ENCODE results near the gene ACOXL.
A peak's percentile ranks its signal among the peaks of the same experiment; 100 is the strongest.
"Not testable (repeated sequence)": the region's sequence is repeated elsewhere in the genome, so short reads cannot be mapped to it uniquely, and the experiment has no call there.

ACOXL gene

DNA sequence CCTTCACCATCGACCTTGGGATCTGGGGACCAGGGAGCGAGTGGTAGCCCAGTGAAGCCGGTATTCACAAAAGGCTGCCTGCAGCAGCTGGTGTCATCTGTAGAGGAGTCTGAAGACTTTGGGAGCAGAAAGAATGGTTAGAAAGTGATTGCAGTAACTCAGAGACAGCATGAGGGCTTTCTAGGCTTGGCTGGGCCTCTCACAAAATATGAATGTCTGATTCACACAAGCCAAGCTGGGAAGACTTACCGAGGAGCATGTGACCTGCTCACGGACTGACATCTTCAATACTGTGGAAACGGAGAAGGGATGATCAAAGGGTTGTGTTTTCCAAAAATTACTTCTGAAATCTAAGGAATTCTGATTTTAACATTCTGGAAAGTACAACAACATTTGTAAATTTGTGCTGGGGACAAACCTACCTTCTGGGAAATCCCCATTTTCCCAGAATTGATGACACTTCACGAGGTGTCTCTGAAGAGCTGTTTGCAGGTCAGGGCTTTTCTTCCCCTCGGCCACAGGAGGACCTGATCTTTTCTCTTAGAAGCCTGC, 111.7 kb downstream of the ACOXL start:
- DNase-seq (ENCODE audit: extremely low spot score, insufficient read length, low read depth) (no peak), FAIRE-seq (peak; percentile 61)

DNA sequence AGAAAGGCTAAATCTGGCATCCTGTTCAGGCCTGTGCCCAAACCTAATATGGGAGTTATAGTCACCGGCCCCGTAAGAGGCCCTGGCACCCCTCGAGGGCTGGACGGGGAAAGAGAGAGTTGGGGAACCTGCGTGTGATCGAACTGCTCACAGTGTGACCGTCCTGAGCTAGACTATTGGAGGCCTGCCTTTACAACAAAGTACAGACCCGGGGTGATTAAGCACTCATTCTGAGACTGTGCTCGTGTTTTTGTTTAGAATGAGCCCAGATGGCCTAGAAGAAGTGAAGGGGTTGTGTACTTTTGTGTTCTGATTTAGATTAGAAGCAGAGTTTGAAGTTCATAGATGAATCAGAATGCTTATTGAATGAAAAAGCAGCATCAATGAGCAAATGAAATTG, 115.3 kb downstream of the ACOXL start:
- FAIRE-seq (no peak), DNase-seq (ENCODE audit: extremely low spot score, insufficient read length, low read depth) (no peak)

DNA sequence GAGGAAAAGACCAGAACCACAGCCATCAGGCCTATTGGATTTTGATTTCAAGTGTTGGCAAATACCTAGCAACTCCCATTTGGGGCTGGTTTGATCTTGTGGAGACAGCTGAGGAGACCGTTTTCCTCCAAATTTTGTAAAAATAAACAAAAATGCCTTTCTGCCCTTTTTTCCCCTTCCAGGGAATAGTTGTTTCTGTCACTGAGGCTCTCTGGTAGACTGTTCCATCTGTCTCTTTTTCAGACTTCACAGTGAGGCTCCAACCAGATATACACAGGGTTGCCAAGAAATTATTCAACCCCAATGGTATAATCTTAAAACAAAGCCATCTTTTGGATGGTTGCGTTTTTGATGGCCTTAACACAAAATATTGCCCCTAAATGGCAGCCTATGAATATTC, 115.7 kb downstream of the ACOXL start:
- FAIRE-seq: no peak
- no peak for DNase-seq (ENCODE audit: extremely low spot score, insufficient read length, low read depth)

DNA sequence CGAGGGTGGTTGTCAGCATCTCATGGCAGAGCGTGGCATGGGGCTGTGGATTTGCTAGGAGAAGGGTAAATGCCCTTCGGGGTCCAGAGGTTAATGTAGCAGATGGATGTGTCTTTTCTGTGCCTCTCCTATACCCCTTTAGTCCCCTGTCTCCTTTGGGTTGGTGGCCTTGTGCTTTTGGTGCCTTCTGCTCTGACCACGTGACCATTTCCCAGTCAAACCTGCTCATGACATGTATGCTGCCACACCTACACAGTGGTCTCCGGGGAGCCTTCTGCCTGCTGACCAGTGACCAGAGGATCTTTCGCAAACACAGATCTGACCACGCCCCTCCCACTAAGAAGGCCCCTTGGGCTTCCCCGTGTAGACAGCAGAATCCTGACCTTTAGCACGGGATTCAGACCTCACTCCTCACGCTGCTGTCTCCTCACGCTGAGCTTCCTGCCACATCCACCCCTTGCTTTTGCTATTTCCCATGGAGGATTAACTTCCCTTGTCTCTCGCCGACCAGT, 116.2 kb downstream of the ACOXL start:
- DNase-seq (ENCODE audit: extremely low spot score, insufficient read length, low read depth): no peak
- FAIRE-seq: no peak

DNA sequence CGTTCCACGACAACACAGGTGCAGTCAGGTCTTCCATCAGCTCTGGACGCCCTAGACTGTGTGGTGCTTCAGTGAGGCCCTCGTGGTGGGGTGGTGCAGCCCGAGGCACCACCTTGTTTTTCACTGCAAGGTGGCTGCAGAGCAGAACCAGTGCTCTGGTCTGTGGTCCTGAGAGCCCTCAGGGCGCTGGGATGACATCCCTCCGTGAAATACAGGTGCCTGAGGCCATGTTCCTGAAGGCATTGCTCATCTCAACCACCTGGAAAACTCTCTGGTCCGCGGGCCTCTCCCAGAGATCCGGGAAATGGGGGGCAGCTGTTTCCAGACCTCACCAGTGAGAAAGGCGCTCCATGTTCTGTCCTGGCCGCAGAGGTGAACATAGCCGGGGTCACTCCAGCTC, 119.2 kb downstream of the ACOXL start:
- DNase-seq (ENCODE audit: extremely low spot score, insufficient read length, low read depth) (no peak), FAIRE-seq (no peak)

DNA sequence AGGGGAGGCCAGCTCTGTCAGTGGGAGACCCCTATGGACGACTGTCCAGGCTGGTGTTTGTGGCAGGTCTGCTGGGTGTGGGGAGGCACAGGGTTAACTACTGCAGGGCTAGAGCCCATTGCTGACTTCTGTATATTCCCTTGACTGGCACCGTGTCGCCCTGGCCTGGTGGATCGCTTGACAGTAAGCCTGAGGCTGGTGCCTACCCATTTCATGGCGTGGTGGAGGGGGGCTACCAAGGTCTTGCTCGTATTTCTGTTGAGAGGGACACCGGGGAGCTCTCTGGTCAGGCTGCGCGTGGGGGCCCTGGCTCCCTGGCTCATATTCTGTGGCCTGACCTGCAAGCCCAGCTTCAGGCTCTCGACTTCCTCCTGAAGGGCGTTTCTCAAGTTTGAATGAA, 119.7 kb downstream of the ACOXL start:
- no peak for DNase-seq (ENCODE audit: extremely low spot score, insufficient read length, low read depth)
- FAIRE-seq: no peak

DNA sequence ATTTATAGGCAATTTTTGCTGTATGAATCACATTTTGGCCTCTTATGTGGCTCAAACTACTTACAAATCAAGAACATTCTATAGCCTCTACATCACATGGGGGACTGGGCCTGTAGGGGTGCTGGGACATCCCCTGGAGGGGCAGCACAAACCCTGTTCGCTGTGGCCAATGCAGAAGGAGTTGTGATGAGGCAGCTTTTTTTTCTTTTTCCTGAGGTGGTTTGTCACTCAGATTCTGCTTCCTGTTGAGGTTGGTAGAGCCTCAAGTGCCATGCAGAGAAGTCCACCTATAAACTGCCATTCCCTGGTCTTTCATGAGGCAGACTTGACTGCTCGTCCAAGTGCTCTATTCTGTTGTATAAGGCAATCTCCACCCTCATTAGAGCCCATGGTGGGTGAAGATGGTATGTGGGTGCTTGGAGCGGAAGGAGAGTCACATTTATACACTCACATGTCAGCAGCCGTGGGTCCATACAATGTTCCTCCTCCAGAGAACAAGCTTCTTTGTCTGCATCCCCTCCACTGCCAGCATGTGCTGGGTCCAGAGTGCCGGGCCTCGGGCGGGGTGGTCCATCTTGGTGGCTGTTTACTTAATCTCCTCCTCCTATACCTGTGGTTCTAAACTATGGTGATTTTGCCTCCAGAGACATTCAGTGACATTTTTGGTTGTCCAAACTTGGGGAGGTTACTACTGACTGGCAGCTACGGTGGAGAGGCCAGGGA, 120.3 kb downstream of the ACOXL start:
- DNase-seq (ENCODE audit: extremely low spot score, insufficient read length, low read depth) (no peak), FAIRE-seq (no peak)

DNA sequence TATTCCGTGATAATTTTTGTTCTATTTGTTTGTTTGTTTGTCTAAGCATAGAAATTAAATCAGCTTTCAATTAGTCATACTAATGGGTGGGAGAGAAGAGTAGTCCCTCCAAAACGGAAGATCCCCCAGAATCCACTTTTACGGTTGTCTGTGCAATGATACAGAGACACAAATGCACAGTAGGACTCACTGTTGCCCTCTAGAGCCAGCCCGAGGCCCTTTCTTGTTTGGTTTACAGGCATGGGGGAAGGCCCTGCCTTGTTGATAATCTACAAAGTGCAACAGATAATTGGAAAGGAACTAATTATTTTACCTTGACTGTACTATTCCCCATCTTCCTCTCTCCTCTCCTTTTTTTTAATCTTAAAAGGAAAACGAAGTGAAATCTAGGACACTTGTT, 121.1 kb downstream of the ACOXL start:
- FAIRE-seq (no peak), DNase-seq (ENCODE audit: extremely low spot score, insufficient read length, low read depth) (no peak)

DNA sequence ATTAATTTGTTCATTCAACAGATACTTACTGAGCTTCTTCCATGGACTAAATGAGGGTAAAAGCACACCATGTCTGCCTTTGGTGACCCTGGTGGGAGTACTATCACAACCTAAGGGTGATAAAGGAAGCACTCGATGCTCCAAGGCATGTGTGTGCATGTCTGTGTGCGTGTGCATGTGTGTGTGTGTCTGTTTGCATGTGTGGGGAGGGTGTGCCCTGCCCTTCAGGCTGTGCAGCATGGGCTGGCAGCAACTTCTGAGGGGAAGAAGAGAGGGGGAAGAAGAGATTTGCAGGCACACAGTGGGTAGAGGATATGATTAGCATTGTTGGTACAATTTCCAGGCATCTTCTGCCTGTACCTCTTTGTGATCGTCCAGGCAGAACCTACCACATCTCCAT, 121.6 kb downstream of the ACOXL start:
- FAIRE-seq: no peak
- DNase-seq (ENCODE audit: extremely low spot score, insufficient read length, low read depth): no peak

DNA sequence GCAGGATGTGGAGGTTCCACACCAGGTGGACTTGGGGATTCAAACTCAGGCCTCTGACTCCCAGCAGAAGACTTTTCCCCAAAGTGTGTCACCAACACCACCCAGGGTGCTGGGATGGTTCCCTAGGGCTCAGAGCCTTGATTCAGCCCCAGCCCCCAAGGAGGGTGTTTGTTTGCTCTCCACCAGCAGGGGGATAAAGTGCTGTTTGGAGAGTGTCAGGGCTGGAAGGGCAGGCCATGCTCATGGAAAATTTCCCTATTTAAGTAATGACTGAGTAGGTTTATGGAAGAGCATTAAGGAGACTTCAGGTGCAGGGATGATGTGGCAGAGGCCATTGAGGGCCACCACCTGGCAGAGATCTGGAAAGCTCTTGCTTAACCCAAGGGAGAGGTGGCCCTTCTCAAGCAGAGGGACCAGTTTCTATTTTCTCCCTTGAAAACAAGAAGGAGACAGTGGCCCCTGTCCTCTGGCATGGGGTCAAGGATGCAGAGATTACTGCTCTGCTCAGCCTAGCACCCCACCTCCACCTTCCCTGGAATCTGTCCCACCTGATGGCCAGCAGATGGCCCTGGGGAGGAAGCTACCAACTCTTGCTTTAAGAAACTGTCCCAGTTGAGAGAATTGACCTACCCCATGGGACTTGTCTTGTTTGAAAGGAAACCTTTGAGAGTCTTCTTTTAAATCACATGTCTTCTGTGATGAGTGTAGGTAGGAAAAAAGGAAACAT, 122.1 kb downstream of the ACOXL start:
- DNase-seq (ENCODE audit: extremely low spot score, insufficient read length, low read depth) (no peak), FAIRE-seq (peak; percentile 59)

DNA sequence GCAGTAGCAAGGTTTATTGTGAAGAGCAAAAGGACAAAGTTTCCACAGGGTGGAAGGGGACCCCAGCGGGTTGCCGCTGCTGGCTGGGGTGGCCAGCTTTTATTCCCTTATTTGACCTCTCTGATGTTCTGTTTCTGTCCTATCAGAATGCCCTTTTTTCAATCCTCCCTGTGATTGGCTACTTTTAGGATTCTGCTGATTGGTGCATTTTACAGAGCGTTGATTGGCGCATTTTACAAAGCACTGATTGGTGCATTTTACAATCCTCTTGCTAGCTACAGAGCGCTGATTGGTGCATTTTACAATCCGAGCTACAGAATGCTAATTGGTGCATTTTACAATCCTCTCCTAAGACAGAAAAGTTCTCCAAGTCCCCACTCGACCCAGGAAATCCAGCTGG, 123.5 kb downstream of the ACOXL start:
- not testable (repeated sequence) for FAIRE-seq; DNase-seq (ENCODE audit: extremely low spot score, insufficient read length, low read depth)

DNA sequence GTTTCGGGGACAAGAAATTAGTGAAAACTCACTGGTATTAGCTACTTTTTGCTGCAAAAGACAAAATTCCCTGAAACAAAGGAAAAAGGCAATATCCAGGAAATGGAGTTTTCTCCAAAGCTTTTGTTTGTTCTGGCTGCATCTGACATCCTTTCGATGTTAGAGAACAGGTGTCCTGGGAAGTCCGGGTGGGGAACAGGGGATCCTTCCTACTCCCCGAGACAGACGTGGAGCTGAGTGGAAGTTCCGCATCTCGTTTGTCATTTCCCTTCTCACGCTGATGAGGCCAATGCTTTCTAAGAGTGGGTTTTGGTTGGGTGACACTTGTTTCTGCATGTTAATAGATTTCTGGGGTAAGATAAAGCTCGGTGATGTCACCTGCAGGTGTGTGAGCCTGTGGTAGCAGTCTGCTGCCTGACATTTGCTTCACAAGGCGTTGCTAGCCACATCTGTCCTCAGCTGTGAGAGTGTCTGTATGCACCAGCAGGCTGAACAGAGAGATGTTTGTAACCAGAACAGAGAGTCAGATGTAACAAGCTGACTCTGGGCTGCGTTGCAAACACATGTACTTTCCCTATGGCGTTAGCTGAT, 125.9 kb downstream of the ACOXL start:
- no peak for DNase-seq (ENCODE audit: extremely low spot score, insufficient read length, low read depth)
- FAIRE-seq: peak; percentile 84

DNA sequence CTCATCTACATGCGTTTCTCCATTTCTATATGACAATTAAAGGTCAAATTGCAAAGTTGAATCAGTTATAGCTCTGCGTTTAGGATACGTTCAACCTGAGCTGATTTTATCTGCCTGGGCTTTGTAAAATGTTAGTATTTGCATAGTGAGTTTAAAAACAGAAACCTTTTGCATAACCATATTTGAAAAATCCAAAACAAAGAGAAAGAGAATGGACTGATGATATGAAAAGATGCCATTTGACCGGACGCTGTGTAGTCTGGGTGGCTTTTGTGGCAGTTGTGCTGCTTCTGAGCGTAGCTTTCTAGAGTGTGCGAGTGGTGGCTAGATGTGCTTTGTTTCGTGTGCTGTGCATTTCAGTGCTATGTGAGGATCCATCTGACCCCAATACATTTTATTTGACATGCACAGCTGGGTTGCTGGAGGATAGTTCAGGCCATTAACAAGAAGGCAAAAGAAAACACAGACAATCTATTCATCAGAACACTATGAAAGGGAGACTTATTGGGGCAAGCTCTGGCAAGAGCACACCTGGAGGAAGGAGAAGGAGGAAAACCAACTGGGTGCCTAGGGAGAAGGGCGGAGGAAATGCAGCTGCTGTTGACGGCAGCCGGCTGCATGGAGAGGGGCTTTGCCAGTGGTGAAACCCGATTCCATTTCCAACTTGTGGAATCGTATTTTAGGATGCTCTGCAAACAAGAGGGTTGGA, 126.8 kb downstream of the ACOXL start:
- FAIRE-seq (peak; percentile 50), DNase-seq (ENCODE audit: extremely low spot score, insufficient read length, low read depth) (no peak)

DNA sequence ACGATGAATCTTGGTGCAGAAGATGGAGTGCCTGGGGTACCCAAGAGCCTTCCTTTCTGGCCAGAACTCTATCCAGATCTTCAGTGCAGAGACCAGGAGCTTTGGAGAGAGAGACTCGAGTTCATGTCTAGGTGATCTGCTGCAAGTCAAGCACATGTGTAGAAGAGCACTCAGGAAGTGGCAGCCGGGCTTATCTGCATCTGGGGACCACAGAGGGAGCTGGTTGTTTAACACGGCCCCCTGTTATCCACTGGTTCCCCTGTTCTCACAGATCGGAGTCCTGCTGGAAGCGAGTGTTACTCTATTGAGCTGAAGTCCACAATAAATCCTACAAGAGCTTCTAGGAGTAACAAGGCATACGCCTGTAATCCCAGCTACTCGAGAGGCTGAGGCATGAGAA, 128.3 kb downstream of the ACOXL start:
- FAIRE-seq: no peak
- DNase-seq (ENCODE audit: extremely low spot score, insufficient read length, low read depth): no peak

DNA sequence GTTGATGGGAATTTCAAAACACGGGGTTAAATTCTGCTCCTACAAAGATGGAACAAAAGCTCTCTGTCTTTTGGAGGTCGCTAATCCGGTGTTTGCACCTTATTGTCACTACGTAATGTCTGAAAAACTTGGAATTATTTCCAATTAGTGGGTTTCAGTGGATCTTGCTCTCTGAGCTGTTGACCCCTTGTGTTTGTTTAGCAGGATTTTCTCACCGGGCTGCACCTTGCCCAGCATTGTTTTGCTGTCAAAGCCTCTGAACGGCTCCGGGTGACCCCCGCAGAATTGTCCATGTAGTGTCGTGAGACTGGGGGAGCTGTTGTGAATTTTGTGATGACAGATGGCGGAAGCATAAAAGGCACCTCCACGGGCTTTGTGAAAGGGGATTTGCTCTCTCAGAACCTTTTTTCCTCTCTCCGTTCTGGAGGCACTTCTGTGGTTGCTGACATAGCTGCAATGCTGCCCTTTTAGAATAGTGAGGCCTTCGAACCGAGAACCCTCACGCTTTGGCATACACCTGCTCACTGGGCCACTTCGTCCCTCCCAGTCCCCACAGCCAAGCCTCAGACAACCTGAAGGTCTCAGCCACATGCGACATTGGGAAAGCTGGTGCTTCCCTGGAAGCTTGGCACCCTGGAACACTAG, 129.4 kb downstream of the ACOXL start:
- DNase-seq (ENCODE audit: extremely low spot score, insufficient read length, low read depth): no peak
- FAIRE-seq: no peak

DNA sequence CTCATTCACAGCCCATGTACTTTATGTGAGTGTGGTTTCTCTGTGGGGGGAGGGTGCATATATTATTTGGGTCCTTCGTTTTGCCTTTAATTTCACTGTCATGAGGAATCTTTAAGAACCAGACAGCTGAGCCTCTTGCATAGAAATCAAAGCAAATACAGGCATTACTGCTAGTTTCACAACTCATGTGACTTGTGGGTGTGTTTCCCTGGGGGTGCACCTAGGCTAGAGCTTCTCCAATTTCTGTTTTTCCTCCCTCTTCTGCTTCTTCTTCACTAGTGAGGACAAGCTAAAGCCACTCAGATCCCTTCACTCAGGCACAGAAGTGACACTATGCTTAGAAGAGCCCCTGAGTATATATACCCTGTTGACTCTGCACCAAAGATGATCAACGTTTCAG, 131.4 kb downstream of the ACOXL start:
- DNase-seq (ENCODE audit: extremely low spot score, insufficient read length, low read depth) (no peak), FAIRE-seq (no peak)

DNA sequence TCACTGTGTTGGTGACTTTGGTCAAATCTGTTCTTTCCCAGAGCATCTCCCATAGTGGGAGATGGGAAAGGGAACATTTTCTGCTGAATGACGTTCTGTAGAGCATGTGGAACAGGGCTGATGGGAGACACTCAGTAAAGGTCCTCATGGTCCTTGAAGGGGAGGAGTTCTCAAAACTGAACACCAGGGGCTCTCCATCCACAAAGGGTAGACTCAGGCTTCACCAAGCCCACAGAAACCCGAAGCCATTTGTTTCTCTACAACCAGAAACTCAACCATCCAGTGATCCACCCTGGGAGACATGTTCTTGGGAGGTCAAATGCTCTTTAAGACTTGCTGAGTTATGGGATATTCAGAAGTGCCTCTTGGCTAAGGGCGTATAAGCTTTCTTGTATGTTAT, 131.8 kb downstream of the ACOXL start:
- DNase-seq (ENCODE audit: extremely low spot score, insufficient read length, low read depth) (no peak), FAIRE-seq (no peak)

DNA sequence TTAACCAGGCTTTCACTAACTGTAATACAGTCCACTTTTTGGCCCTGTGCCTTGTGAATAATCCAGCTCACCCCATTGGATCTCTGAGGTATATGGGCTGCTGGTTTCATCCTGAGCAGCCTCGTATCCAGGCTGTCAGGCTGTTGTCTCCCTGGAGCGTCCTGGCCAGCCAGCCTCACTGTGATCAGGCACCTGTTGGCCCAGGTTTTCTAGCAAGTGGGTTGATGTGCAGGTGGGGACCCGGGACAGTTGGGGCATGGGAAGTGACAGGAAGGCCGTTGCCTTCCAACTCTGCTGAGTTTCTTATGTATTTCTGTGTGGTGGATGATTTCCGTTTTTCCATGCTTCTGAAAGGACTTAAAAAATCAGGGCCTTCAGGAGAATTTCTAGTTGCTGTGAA, 132.4 kb downstream of the ACOXL start:
- no peak for DNase-seq (ENCODE audit: extremely low spot score, insufficient read length, low read depth)
- no peak for FAIRE-seq

DNA sequence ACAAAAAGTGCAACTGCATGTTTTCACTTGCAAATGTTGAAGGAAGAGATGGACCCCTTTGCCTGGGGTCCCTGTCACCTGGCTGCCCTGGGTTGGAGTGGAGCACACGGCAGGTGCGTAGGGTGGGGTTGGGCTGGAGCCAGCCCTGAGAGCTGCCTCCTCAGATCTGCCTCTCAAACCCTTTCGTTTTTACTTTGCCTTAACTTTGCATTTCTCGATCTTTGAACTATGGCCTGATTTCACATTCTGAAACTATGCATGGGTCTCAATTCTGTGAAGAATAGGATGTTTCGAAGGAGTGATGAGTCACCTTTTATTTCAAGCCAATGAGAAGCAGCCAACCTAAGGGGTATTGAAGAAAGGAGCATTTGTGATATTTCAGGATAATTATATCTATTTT, 132.8 kb downstream of the ACOXL start:
- peak; percentile 97 for FAIRE-seq

DNA sequence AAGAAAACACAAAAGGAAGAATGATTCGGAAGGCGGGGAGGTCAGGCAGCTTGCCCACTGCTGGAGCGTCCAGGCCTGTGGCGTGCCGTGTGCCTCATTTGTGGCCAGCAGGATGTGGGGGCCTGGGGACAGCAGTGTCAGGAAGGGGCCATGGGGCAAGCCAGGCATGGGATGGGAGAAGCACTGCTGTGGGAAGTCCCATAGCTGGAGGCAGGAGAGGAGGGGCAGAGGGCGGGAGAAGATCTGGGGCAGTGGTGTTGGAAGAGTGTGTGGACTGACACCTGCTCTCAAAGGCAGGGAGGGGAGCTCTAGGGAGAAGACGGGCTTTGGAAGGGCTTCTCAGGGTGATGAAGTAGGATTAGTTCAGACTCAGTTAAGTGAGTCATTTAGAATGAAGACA, 133.7 kb downstream of the ACOXL start:
- DNase-seq (ENCODE audit: extremely low spot score, insufficient read length, low read depth) (no peak), FAIRE-seq (no peak)

More for the DNA sequence above, 132.8 kb downstream of the ACOXL start:
- peak; percentile 45 for DNase-seq (ENCODE audit: extremely low spot score, insufficient read length, low read depth)
